ENCODE data around the gene PHC2. TPM values are rescaled to one million over a fixed set of nuclear protein-coding genes. Genes with fewer than 3 reads are reported as not detected.
A peak's percentile ranks its signal among the peaks of the same experiment; 100 is the strongest.

The PHC2 gene
- total RNA-seq, 1 experiment from 2014 or later: 71.9 TPM

DNA sequence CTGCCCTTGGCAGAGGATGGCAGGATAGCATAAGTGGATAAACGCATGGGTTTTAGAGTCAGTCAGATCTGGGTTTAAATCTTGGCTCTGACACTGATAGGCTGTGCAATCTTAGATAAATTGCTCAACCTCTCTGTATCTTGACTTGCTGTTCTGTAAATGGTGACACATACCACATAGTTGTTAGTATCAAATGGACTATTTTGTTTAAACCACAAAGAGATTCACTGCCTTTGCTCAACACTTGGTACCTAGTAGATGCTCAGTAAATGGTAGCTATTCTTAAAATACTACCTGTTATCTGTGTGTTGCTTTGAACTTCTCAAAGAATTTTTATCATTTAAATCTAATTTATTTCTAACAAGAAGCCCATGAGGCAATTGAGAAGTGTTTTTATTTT, 70.5 kb downstream of the PHC2 start:
- DNase-seq (ENCODE audit: low spot score): no peak
- in situ Hi-C loops (cut with HindIII; ENCODE audit: low sequenced_read_pairs): no loop called here

DNA sequence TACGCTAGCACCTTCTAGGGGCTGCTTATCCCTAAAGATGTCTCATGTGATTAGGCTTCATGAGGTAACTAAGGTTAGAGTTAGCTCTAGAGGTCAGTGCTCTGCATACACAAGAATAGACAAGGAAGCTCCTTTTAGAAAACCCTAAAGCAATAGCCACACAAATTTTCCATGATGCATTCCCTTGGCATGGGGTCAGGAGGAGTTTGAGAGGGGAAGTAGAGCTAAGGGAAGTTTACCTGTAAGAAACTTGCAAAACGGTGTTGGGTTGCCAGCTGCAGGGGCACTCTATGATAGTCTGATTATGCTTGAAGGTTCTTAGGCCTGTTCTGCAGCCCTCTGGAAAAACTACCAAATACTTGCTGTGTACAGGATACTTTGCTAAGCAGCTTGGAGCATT, 71.0 kb downstream of the PHC2 start:
- no peak for DNase-seq (ENCODE audit: low spot score)
- in situ Hi-C loops (cut with HindIII; ENCODE audit: low sequenced_read_pairs): no loop called here

DNA sequence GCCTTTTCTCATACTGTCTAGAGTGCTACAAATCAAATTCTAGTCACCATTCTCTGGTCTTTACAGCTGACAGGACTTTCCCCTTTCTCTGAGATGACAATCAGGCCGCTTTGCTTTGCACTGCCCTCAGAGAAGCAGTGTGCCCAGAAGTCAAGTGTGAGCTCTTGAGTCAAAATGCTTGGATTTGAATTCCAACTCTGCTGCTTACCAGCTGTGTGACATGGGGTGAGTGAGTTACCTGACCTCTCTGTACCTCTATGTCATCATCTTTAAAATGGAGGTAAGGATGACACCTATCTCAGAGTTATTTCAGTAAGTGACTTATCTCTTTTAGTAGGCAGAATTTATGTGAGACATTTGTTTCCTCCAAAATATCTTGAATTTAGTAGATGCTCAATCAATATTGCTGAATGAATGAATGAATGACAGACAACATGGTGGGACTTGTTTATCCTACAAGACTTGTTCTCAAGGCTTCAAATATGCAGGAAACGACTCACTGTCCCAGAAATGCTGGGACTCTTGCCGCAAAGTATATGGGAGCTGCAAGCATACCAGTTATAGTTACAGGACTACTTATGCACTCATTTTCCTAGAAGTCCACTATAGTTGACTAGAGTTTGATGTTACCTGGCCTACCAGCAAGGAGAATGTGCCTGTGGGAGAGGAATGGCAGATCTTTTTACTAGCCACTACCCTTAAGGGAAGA, 71.9 kb downstream of the PHC2 start:
- in situ Hi-C loops (cut with HindIII; ENCODE audit: low sequenced_read_pairs): no loop called here
- no peak for DNase-seq (ENCODE audit: low spot score)

DNA sequence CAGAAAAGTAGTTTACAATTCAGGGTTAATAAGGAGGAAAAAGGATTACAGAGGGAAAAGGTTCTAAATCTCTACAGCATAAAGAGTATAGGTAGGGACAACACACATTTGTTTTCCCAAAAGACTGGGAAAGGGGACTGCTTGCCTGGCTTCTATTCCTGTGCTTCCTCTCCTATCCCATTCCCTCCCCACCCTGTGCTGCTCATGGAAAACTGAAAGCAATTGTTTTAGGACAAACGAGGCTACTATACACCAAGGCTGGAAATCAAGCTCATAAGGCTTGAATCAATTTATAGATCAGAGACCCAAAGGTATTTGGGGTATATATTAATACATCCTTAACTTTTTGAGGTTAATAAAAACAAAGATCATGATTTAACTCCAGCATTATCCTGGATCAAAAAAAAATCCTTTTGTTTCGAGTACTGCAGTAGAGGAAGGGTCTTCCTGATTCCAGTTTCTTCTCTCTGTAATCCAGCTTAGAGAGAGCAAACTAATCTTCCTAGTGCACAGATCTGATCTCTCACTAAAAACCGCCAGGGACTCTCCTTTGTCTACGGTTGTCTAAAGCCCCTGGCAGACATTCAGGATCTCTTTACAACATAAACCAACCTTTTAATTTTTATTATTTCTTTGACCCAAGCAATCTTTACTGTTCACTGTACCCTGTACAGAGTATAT, 72.6 kb downstream of the PHC2 start:
- in situ Hi-C loops (cut with HindIII; ENCODE audit: low sequenced_read_pairs): no loop called here
- DNase-seq (ENCODE audit: low spot score): no peak

DNA sequence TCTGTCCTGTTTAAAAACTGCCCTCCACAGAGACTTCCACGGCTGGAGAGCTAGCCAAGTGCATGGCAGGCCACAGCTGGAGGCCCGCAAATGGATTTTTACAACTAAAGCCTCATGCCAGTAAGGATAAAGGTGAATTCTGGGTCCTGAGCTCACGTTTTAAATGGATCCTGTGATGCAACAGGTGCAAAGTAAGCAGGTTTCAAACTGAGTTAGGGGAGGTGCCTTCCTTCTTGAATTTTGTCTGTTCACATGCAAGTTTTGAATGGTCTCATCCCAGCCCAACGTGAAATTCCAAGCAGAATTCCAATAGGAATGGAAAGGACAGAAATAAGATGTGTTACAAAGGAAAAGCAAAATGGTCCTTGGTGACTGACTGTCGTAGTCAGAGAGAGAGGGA, 73.8 kb downstream of the PHC2 start:
- in situ Hi-C loops (cut with HindIII; ENCODE audit: low sequenced_read_pairs): no loop called here
- no peak for DNase-seq (ENCODE audit: low spot score)

DNA sequence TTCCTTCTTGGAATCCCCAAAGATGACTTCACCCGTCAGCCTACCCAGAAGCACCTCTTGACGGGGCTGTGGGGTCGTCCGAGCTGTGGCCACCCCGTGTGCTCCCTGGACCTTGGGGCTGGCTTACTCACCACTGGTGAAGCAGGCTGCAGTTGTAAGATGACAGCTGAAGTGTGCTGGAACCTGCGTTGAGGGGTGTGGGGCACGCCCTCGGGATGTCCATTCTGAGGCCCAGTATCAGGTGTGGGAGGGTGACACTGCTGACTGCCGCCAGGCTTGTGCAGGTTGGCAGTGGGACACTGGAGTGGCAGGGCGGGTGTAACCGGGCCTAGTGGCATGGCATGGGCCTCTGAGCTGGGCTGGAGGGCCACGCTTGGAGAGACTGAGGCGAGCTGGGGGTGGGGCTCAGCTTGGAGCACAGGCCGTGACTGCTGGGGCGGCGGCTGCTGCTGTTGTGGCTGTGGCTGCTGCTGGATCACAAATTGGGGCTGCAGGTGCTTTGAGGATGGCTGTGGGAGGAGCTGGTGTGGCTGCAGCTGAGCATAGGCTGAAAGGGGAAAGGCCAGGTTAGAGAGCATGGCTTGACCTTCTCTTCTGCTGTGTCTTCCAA, 76.1 kb downstream of the PHC2 start:
- in situ Hi-C loops (cut with HindIII; ENCODE audit: low sequenced_read_pairs): no loop called here

DNA sequence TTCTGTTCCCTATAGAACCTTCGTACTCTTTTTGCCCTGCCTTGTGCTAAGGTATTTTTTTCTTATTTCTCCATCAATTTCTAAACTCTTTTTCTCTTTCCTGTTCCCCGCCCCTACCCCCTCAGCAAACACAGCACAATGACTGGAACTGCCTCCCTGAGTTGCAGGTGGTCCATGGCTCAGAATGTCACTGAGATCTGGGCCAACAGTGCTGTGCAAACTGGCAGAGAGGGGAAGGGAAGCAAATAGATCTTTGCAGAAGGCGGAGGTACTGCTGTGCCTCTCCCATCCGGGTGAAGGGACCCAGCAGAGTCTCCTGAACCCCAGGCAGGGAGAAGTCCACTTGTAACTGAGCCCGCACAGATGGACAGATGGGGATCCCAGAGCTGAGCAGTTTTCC, 77.4 kb downstream of the PHC2 start:
- DNase-seq (ENCODE audit: low spot score): no peak
- in situ Hi-C loops (cut with HindIII; ENCODE audit: low sequenced_read_pairs): no loop called here

More for the DNA sequence above, 76.1 kb downstream of the PHC2 start:
- no peak for DNase-seq (ENCODE audit: low spot score)

DNA sequence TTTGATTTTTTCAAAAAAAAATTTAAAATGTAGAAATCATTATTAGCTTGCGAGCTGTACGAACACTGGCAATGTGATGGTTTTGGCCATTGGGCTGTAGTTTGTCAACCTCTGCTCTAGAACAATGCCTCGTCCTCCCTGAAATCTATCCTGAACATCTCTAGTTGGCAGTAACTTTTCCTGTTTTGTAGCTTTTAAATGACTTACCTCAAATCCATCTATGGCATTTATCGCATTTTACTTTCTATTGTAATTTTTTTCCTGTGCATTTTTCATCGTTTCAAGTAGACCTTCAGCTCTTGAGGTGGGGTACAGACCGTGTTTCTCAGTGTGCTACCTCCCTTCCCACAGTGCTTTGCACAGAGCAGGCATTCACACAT, 79.6 kb downstream of the PHC2 start:
- DNase-seq (ENCODE audit: low spot score): no peak
- in situ Hi-C loops (cut with HindIII; ENCODE audit: low sequenced_read_pairs): no loop called here

DNA sequence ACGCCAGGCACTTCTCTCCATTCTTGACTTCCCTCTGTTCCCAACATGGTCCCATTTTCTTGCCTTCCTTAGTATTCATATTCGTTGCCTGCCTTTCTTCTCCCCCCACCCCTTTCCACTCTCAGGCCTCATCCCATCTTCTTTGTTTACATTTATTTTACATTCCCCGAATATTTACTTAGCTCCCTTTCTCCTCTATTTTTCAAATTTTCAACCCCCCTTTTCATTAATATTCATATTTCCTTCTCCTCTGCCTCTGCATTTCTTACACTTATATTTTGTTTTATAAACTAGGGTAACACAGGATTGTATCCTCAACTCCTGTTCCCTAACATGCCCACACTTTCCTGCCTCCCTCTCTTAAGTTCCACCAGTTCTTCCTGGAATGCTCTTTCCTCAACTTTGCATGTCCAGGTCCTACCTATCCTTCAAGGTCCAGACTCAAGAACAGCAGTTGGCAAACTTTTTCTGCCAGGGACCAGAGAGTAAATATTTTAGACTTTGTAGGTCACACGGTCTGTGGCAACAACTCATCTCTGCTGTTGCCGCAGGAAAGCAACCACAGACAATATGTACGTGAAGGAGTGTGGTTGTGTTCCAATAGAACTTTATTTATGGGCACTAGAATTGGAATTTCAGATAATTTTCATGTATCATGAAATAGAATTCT, 80.1 kb downstream of the PHC2 start:
- DNase-seq (ENCODE audit: low spot score): no peak
- in situ Hi-C loops (cut with HindIII; ENCODE audit: low sequenced_read_pairs): no loop called here

DNA sequence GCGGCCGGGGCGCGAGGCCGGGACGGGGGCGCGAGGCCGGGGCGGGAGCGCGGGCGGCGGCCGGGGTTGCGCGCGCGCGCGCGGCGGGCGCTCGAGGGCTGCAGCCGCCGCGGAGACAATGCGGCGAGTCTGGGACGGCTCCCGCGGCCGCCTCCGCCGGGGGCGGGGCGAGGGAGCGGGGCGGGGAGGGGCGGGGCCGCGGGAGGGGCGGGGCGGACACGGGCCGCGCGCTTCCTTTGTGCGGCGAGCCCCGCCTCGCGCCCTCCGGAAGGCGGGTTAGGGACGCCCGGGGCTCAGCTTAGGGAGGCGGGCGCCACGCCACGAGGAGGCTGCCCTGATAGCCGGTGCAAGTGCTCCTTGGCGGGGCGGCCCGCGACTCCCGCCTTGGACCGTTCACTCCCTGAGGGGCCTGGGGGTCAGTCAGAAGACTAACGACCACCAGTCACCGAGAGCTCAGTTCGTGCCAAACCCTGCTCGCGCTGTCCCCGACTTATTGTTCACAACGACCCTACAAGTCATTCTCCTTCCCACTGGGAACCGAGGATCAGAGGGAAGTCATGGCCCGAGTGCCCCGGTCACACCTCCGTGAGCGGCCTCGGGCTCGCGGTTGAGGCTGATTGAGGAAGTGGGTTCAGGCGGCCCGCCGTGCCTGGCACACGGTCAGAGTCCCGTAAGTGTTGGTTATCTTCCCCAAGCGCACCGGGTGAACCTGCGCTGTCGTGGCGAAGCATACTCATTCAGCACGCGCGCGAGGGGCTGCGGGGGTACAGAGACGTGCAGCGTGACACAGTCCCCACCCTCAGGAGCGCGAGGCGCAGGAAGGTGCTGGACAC, 80.9 kb downstream of the PHC2 start:
- DNase-seq (ENCODE audit: low spot score): peak; percentile 83
- in situ Hi-C loops (cut with HindIII; ENCODE audit: low sequenced_read_pairs): no loop called here

DNA sequence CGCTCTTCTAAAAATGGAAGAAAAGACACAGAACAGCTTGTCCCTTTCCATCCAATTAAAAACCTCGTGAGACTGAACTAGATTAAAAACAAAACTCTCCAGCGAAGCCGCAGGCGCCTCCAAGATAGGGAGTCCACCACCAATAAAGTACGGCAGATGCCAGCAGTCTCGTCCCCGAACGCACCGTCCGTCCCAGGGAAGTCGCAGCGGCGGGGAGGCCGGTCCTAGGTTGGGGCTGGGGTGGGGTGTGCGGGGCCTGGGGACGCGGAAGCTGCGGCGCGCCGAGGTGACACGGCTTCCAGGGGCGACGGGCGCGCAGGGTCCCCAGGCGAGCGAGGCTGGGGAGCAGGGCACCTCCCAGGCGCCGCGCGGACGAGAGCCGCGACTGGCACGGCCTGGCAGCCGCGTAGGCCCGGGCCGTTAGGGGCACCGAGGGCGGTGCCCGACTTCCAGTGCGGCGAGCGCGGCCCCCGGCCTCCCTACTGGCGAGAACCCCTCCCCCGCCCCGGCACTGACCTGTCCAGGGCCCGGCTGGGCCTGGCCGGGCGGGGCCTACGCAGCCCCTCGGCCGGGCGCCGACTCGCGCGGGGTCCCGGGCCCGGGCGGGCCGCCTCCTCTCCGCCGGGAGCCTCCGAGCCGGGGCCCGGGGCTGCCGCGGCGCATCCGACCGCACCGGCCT, 81.7 kb downstream of the PHC2 start:
- in situ Hi-C loops (cut with HindIII; ENCODE audit: low sequenced_read_pairs): no loop called here
- peak; percentile 34 for DNase-seq (ENCODE audit: low spot score)

DNA sequence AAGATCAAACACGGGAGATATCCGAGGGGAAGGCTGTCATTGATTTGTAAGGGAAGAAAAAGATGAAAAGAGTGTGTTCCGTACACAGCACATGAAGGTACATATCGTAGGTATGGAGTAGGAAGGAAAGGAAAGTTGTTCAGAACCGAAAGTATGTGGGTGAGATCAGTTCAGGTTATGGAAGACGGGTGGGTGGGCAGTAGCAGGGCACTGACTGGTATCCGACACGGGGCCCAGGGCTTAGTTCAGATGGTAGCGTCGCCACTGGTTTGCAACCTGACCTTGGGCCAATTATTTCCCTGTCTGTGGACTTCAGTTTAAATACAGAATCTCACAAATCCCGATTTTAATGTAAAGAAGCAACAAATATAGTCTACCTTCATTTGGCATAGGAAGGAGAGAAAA, 82.2 kb downstream of the PHC2 start:
- peak; percentile 57 for DNase-seq (ENCODE audit: low spot score)
- in situ Hi-C loops (cut with HindIII; ENCODE audit: low sequenced_read_pairs): no loop called here

DNA sequence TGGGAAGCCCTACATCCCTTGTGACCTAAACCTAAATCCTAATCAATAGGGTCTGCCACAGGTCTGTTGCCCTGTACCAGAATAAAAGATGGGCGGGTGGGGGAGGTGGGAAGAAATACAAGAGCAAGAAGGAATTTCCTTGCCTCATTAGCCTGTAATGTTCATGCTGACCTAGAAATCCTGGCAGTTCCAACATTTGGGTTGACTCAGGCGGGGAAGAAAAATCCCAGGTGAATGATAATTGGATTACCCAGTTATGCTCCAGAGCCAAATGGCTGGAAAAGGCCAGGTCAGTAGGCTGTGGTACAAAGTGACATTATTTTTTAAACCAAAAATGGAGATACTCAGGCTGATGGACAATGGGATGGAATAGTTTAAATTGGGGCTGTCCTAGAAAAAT, 82.7 kb downstream of the PHC2 start:
- DNase-seq (ENCODE audit: low spot score): peak; percentile 84
- in situ Hi-C loops (cut with HindIII; ENCODE audit: low sequenced_read_pairs): no loop called here

DNA sequence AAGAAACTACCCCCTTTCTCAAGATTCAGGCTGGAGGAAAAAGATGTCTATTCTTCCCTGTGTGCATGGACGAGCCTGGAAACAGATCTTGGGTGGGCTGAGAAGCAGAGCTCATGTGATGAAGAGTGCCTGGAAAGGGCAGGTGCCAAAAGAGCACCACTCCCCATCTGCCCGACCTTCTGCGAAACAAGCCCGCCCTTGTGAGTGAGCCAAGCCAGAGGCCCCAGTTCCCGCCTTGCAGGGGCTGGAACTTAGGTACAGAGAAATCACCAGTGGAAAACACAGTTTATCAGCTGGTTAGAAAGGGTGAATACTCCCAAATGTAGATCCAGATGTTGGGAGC, 83.3 kb downstream of the PHC2 start:
- DNase-seq (ENCODE audit: low spot score): peak; percentile 59
- in situ Hi-C loops (cut with HindIII; ENCODE audit: low sequenced_read_pairs): no loop called here

DNA sequence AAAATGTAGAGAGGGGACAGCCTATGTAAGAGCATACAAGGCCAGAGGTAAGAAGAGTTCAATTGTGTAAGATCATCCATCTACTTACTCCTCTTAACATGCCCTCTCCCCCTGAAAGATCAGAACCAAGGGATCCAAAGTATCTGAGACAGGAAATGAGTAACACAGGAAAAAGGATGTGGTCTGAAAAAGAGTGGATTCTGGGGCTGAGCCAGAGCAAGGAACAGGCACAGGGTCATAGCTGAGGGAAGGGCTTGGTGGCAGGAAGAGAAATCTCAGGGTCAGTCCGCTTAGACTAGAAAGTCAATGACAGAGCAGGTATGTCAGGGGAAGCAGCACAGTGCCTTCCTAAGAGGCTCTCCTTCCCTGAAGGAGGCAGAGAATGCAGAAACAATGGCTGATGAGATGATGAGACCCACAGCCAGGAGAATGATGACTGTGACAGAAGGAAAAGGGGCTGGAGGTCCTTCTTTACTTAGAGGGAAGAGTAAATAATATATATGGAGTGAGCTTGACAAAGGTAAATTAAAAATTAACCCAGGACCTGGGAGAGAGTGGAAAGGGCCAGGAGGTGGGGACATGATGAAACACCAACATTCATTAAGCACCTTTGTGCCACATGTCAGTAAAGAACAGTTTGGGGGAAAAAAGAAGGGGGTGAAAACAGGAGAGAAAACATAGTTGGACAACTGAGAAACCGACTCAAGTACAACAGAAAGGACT, 83.8 kb downstream of the PHC2 start:
- DNase-seq (ENCODE audit: low spot score): peak; percentile 29
- in situ Hi-C loops (cut with HindIII; ENCODE audit: low sequenced_read_pairs): no loop called here

DNA sequence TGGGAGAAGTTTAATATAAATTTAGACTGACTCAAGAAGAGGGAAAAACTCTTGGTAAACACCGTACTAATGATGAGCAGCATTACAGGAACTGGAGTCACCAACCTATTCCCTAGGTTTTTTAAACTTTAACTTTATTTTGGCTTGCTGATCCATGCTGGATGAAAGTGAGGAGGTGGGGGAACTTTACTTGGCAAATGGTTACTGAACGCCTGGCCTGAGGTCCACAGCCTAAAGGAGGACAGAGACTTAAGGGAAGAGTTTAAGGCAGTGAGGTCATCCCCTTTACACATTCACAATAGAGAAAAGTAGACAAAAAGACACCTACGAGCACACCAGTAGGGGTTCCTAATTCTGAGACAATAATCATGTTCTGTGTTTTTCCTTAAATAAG, 84.4 kb downstream of the PHC2 start:
- no peak for DNase-seq (ENCODE audit: low spot score)
- in situ Hi-C loops (cut with HindIII; ENCODE audit: low sequenced_read_pairs): no loop called here

DNA sequence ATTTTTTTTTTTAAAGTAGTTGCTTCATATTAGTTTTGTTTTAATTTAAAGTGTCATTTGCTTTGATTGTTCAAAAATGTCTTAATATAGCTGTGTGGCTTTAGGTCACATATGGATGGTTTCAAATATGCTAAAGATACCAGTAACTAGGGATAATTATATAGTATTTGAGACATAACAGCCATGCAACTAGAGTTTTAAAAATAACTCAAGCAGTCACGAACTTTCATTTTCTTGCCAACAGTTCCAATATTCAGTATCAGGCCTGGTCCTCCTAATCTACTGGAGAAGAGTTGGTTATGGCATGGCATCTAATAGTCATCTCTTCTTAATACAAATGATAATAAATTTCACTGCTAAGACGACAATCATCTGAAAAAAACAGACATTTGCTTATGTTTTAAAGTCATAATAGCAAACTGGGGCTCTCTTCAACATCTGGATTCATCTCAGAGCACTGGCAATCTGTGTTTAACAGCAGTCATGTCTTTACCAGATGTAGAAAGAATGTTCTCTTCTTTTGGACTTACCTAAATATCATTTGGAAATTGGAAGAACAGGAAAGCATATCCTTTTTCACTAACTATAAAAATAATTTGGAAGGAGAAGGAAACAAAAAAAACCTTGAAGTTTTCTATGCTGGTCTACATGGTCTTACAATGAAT, 85.9 kb downstream of the PHC2 start:
- in situ Hi-C loops (cut with HindIII; ENCODE audit: low sequenced_read_pairs): no loop called here
- DNase-seq (ENCODE audit: low spot score): no peak

DNA sequence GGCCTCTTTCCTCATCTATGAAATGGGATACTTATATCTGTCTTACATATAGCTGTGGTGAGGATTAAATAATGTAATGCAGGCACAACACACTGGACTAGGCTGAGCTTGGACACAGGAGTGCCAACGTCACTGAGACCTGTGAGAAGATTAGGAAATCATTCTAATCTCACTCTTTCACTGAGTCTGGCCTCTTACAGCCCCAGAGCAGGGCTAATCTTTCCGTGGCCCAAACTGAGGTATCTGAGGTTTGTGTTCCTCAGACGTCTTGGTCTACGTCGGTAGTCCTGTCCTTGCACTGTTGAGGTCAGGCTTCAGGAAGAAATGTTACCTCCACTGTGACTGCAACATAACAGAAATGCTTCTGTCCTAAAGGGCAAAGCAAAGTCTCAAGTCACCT, 87.4 kb downstream of the PHC2 start:
- in situ Hi-C loops (cut with HindIII; ENCODE audit: low sequenced_read_pairs): no loop called here

More for the DNA sequence above, 87.4 kb downstream of the PHC2 start:
- no peak for DNase-seq (ENCODE audit: low spot score)
